HG02678 (cell line): ENCODE results near the gene BRSK2.
"Not testable (repeated sequence)": the region's sequence is repeated elsewhere in the genome, so short reads cannot be mapped to it uniquely, and the experiment has no call there.

ENCODE experiments used
- ATAC-seq: cut with Tn5 transposase; IDR thresholded peaks from one replicate; pipeline ENCODE4 v1.9.1; 2021; ENCODE audit warnings: mild to moderate bottlenecking, moderate library complexity; ENCODE audit not compliant: unreplicated experiment

The BRSK2 gene

DNA sequence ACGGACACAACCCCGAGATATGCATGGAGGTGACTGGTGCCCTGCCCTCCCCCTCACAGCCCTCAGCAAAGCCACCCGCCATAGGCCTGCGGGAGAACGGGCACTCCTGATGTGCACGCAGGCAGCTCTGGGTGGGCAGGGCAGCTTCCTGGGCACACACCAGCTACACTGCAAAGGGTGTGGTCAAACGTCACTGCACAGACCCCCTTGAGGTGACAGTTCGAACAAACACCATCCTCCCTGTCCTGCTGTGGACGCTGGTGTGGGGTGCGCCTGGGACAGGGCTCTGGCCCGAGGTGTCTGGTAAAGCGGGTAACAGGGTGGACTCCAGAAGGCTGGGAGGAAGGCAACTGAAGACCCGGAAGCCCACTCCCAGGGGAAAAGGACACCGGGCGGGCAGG is 118.8 kb downstream of the BRSK2 start:
- ATAC-seq, result no peak

DNA sequence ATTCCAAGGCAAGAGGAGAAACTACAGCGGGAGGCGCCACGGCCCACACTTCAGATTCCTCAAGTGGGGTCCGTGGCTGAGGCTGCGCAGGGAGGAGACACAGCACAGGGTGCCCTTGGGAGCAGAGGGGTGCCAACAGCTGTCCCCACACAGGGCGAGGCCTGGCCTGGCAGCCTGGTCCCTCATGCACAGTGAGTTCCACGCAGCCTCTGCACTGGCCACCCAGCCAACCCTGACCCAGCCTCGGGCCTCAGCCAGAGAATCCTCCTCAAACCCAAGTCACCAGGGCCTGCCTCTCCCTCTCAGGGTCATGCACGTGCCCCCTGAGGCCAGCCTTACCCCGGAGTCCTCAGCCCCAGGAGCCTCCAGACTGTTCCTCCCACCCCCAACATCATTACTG is 119.3 kb downstream of the BRSK2 start:
- no peak for ATAC-seq

DNA sequence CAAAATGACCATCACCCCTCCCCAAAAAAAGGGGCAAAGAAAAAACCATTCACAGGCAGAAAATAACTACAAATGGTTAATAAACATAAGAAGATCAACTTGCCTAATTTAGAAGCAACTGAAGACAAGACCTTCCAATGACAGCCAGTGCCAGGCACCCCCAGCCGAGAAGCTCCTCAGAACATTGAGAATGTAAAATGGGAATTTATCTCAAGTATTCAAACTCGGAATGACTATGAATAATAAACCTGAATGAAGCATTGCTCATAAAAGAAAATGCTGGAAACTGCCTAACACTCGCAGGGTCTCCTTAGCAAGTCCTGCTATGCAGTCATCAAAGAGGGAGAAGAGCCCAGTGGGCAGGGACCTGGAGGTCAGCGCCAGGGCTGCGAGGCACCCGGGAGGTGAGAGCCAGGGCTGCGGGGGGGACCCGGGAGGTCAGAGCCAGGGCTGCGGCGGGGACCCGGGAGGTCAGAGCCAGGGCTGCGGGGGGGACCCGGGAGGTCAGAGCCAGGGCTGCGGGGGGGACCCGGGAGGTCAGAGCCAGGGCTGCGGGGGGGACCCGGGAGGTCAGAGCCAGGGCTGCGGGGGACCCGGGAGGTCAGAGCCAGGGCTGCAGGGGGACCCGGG is 120.0 kb downstream of the BRSK2 start:
- ATAC-seq, result no peak

DNA sequence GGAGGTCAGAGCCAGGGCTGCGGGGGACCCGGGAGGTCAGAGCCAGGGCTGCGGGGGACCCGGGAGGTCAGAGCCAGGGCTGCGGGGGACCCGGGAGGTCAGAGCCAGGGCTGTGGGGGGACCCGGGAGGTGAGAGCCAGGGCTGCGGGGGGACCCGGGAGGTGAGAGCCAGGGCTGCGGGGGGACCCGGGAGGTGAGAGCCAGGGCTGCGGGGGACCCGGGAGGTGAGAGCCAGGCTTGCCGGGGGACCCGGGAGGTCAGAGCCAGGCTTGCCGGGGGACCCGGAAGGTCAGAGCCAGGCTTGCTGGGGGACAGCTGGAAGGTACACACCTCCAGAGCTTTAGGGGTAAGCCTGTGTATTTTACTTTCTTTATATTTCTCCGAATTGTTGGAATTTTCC is 120.6 kb downstream of the BRSK2 start:
- not testable (repeated sequence) for ATAC-seq

DNA sequence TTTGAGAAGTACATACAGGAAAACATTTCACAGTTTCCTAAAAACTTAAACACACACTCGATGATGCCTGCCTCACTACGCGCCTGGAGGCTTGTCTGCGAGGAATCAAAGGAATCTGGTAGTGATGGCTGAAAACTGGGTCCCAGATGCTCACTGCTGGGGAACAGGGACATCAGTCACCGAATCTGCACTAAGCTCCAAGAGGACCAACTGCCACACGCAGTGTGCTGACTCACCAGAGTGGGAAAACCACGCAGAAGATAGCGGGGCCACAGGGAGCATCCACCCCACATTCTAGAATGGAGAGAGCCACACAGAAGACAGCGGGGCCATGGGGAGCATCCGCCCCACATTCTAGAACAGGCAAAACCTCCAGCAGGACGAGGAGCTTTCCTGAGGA is 121.2 kb downstream of the BRSK2 start:
- ATAC-seq, result no peak

DNA sequence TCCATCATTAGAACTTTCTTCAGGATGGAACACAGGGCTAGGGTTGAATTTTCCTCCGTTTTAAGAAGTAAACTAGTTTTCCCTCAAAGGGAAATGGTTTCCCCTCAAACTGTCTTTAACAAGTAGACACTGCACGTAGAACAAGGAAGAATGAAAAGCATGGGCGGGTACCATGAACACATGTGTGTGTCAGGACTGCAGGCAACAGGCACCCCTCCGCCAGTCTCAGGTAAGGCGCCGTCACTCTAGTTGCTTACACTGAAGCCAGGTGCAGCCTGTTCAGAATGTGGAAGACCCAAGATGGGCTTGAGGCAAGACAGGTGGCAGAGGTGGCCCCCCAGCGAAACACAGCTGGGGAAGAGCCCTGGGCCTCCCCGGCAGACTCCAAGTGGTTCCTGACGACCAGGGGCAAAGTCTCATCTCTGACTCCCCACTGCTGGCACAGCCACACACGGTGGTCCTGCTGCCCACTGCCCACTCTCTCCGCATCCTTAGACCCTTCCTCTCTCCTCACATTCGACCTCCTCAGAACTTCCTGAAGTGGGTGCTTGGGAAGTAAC is 122.3 kb downstream of the BRSK2 start:
- ATAC-seq, result no peak
